ENCODE measurements around the gene PANX1. TPM values are rescaled to one million over a fixed set of nuclear protein-coding genes. Genes with fewer than 3 reads are reported as not detected.

PANX1 gene
- total RNA-seq, 1 experiment from 2014 or later = 62.9 TPM

DNA sequence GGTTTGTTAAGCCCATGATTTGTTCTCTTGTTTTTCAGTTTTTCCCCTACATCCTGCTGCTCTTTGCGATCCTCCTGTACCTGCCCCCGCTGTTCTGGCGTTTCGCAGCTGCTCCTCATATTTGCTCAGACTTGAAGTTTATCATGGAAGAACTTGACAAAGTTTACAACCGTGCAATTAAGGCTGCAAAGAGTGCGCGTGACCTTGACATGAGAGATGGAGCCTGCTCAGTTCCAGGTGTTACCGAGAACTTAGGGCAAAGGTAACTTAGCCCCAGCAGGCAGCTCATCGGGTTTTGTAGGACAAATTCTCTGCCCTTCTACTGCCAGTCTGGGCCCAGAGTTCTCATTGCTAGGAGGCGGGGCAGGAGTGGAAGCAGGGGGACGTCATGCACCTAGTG lies 49.7 kb downstream of the PANX1 start:
- Histone ChIP-seq H3K4me2 (ENCODE audit: low read length) (no peak overlapping the region), H3K27me3 (ENCODE audit: low read length) (no peaks in the 10 kb centered on the region), H3K9ac (ENCODE audit: low read length) (no peak overlapping the region), H3K36me3 (ENCODE audit: low read depth, low read length) (peaks cover 29% of the 10 kb centered on the region), H3K79me2 (ENCODE audit: low read length) (peaks cover 23% of the 10 kb centered on the region), H3F3A (ENCODE audit: low read length, unreplicated experiment) (no peaks in the 10 kb centered on the region), H3K9me3 (ENCODE audit: low read length) (no peaks in the 10 kb centered on the region), H3K27ac (ENCODE audit: low read length) (no peak overlapping the region), H3K4me1 (ENCODE audit: insufficient read depth, low read length) (no peaks in the 10 kb centered on the region), H2AFZ (ENCODE audit: low read length) (no peak overlapping the region), H4K20me1 (ENCODE audit: low read length) (peaks cover 21% of the 10 kb centered on the region; the same call in 1 of the 2 replicates), H3K9me2 (replicated peaks; ENCODE audit: low read length) (no peaks in the 10 kb centered on the region), H3K4me3 (ENCODE audit: low read length) (no peak overlapping the region)
- ATAC-seq = no peak
- CTCF ChIA-PET = interaction anchor here (0.6 kb wide), 1 partner anchor 210 kb away, joined by 4 read pairs; no protein-coding TSS in a partner anchor
- POLR2A ChIA-PET (ENCODE audit: unreplicated experiment) = no interaction called here
- no peak for DNase-seq
- TF ChIP-seq EZH2 (IDR thresholded peaks at IDR 0.05; ENCODE audit: low read length, unreplicated experiment) (no peak), EZH2phosphoT487 (IDR thresholded peaks at IDR 0.05; ENCODE audit: borderline replicate concordance, low read length) (no peak)
- TF ChIP-seq, protein P1, sequence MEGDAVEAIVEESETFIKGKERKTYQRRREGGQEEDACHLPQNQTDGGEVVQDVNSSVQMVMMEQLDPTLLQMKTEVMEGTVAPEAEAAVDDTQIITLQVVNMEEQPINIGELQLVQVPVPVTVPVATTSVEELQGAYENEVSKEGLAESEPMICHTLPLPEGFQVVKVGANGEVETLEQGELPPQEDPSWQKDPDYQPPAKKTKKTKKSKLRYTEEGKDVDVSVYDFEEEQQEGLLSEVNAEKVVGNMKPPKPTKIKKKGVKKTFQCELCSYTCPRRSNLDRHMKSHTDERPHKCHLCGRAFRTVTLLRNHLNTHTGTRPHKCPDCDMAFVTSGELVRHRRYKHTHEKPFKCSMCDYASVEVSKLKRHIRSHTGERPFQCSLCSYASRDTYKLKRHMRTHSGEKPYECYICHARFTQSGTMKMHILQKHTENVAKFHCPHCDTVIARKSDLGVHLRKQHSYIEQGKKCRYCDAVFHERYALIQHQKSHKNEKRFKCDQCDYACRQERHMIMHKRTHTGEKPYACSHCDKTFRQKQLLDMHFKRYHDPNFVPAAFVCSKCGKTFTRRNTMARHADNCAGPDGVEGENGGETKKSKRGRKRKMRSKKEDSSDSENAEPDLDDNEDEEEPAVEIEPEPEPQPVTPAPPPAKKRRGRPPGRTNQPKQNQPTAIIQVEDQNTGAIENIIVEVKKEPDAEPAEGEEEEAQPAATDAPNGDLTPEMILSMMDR (conservative IDR thresholded peaks at IDR 0.05; ENCODE audit: low read depth, low read length) = no peak
- no TSS peak for BruUV-seq (replicated peaks)
- intact Hi-C loops (cut with micrococcal nuclease) = no loop called here

DNA sequence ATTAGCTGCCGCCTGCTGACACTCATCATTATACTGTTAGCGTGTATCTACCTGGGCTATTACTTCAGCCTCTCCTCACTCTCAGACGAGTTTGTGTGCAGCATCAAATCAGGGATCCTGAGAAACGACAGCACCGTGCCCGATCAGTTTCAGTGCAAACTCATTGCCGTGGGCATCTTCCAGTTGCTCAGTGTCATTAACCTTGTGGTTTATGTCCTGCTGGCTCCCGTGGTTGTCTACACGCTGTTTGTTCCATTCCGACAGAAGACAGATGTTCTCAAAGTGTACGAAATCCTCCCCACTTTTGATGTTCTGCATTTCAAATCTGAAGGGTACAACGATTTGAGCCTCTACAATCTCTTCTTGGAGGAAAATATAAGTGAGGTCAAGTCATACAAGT lies 51.1 kb downstream of the PANX1 start:
- Histone ChIP-seq H2AFZ (ENCODE audit: low read length) (no peak overlapping the region), H3K9me2 (replicated peaks; ENCODE audit: low read length) (no peaks in the 10 kb centered on the region), H3K79me2 (ENCODE audit: low read length) (peaks cover 10% of the 10 kb centered on the region; the same call in 1 of the 2 replicates), H4K20me1 (ENCODE audit: low read length) (peaks cover 13% of the 10 kb centered on the region; the same call in 1 of the 2 replicates), H3K27me3 (ENCODE audit: low read length) (no peaks in the 10 kb centered on the region), H3K36me3 (ENCODE audit: low read depth, low read length) (peaks cover 29% of the 10 kb centered on the region), H3K27ac (ENCODE audit: low read length) (no peak overlapping the region), H3K4me2 (ENCODE audit: low read length) (no peak overlapping the region), H3F3A (ENCODE audit: low read length, unreplicated experiment) (no peaks in the 10 kb centered on the region), H3K4me1 (ENCODE audit: insufficient read depth, low read length) (peaks cover 4% of the 10 kb centered on the region; the same call in 1 of the 2 replicates), H3K4me3 (ENCODE audit: low read length) (no peak overlapping the region), H3K9ac (ENCODE audit: low read length) (no peak overlapping the region), H3K9me3 (ENCODE audit: low read length) (no peaks in the 10 kb centered on the region)
- POLR2A ChIA-PET (ENCODE audit: unreplicated experiment) = no interaction called here
- DNase-seq (no peak), ATAC-seq (no peak)
- CTCF ChIA-PET = no interaction called here
- BruUV-seq (replicated peaks) = no TSS peak
- intact Hi-C loops (cut with micrococcal nuclease) = loop anchor here (10.0 kb wide), 1 partner anchor 105 kb away; no protein-coding TSS in a partner anchor
- no peak for TF ChIP-seq EZH2phosphoT487 (IDR thresholded peaks at IDR 0.05; ENCODE audit: borderline replicate concordance, low read length)
- TF ChIP-seq, protein P1 (conservative IDR thresholded peaks at IDR 0.05; ENCODE audit: low read depth, low read length) = no peak
- no peak for TF ChIP-seq EZH2 (IDR thresholded peaks at IDR 0.05; ENCODE audit: low read length, unreplicated experiment)

DNA sequence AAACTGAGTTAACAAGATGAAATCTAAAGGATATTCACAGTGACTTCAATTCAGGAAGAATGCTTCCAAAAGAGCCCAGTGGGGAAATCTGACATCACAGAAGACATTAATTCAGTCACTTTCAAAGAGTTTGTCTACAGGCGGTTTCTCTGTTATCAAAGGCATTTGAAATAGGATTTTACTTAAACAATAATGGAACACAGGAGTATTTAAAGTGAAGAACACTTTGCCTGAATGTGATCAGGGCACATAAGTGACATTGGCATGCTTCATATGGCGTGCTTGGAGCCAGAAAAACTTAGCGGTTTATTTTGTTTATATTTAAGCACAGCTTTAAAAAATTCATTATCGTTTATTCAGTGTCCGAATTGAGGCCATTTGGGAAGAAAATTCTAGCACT lies 52.9 kb downstream of the PANX1 start:
- H3K4me1 ChIP-seq (ENCODE audit: insufficient read depth, low read length) = peaks cover 4% of the 10 kb centered on the region; the same call in 1 of the 2 replicates
- TF ChIP-seq, protein P1 (conservative IDR thresholded peaks at IDR 0.05; ENCODE audit: low read depth, low read length) = no peak
- no peak for TF ChIP-seq EZH2phosphoT487 (IDR thresholded peaks at IDR 0.05; ENCODE audit: borderline replicate concordance, low read length)
- no peak for TF ChIP-seq EZH2 (IDR thresholded peaks at IDR 0.05; ENCODE audit: low read length, unreplicated experiment)
- no peak for DNase-seq
- H3K27me3 ChIP-seq (ENCODE audit: low read length) = no peaks in the 10 kb centered on the region
- H3K4me2 ChIP-seq (ENCODE audit: low read length) = no peak overlapping the region
- intact Hi-C loops (cut with micrococcal nuclease) = loop anchor here (10.0 kb wide), 1 partner anchor 103 kb away; no protein-coding TSS in a partner anchor
- H3K4me3 ChIP-seq (ENCODE audit: low read length) = no peak overlapping the region
- ChIA-PET CTCF (no interaction called here), POLR2A (ENCODE audit: unreplicated experiment) (no interaction called here)
- H3K79me2 ChIP-seq (ENCODE audit: low read length) = no peaks in the 10 kb centered on the region
- no peak overlapping the region for H3K27ac ChIP-seq (ENCODE audit: low read length)
- H3K9me3 ChIP-seq (ENCODE audit: low read length) = no peaks in the 10 kb centered on the region
- 0 out of 2 replicates have a peak, but pooled peaks cover under 1% of the 10 kb centered on the region for H4K20me1 ChIP-seq (ENCODE audit: low read length)
- TSS peak; percentile 20 for BruUV-seq (replicated peaks)
- H3K9me2 ChIP-seq (replicated peaks; ENCODE audit: low read length) = no peaks in the 10 kb centered on the region
- H3K36me3 ChIP-seq (ENCODE audit: low read depth, low read length) = peaks cover 34% of the 10 kb centered on the region
- no peak overlapping the region for H2AFZ ChIP-seq (ENCODE audit: low read length)
- no peaks in the 10 kb centered on the region for H3F3A ChIP-seq (ENCODE audit: low read length, unreplicated experiment)
- H3K9ac ChIP-seq (ENCODE audit: low read length) = no peak overlapping the region
- no peak for ATAC-seq
